WTC11 (cell line): ENCODE results near the gene LAMP5. TPM values are rescaled to one million over a fixed set of nuclear protein-coding genes. Genes with fewer than 3 reads are reported as not detected.

ENCODE experiments used
- ATAC-seq: fragments of 200-7000 bp; cut with Tn5 transposase; 2 replicates; pipeline ENCODE4 v1.10.0; 2021; ENCODE audit warnings: mild to moderate bottlenecking, moderate library complexity
- CTCF ChIA-PET: fragments of 300-600 bp; sonication (Branson Sonifier 250); formaldehyde crosslinking; loops from one replicate; lab custom pipeline; 2021; ENCODE audit warnings: antibody characterized with exemption; lab: Charles Lee
- POLR2A ChIA-PET: fragments of 350-600 bp; sonication (Branson Sonifier 250); formaldehyde crosslinking; loops from one replicate; lab custom pipeline; 2021; ENCODE audit warnings: antibody characterized with exemption; lab: Charles Lee
- DNase-seq: peaks from one replicate; pipeline ENCODE4 v3.0.0; 2021; ENCODE audit warnings: low spot score
- H3K27ac Mint-ChIP-seq: 2 replicates; pipeline ENCODE4 v1.8.0; 2021; ENCODE audit warnings: mixed read lengths
- H3K27me3 Mint-ChIP-seq: 2 replicates; pipeline ENCODE4 v1.8.0; 2021; ENCODE audit warnings: low read depth, mild to moderate bottlenecking, moderate library complexity, mixed read lengths
- H3K36me3 Mint-ChIP-seq: 2 replicates; pipeline ENCODE4 v1.8.0; 2021; ENCODE audit warnings: mixed read lengths
- H3K4me1 Mint-ChIP-seq: 2 replicates; pipeline ENCODE4 v1.8.0; 2022; ENCODE audit warnings: mixed read lengths
- H3K4me3 Mint-ChIP-seq: 2 replicates; pipeline ENCODE4 v1.8.0; 2021; ENCODE audit warnings: mild to moderate bottlenecking, moderate library complexity, mixed read lengths
- H3K9me3 Mint-ChIP-seq: 2 replicates; pipeline ENCODE4 v1.8.0; 2021; ENCODE audit warnings: mixed read lengths
- E2F4 ChIP-seq: sonication (generic); formaldehyde crosslinking; IDR thresholded peaks from 2 replicates; pipeline ENCODE4 v1.8.1; 2022; ENCODE audit warnings: low read depth, mild to moderate bottlenecking, moderate library complexity, missing genetic modification reagents, borderline replicate concordance
- ESRRA ChIP-seq: sonication (generic); formaldehyde crosslinking; IDR thresholded peaks from 2 replicates; pipeline ENCODE4 v1.8.1; 2022; ENCODE audit warnings: mild to moderate bottlenecking, missing genetic modification reagents, borderline replicate concordance
- GTF2I ChIP-seq: fragments of 250-450 bp; sonication (Bioruptor Pico); conservative IDR thresholded peaks from 2 replicates; pipeline ENCODE4 v1.4.0; 2021; ENCODE audit warnings: mild to moderate bottlenecking
- HMGA2 ChIP-seq: fragments of 250-450 bp; sonication (Bioruptor Pico); IDR thresholded peaks from 2 replicates; pipeline ENCODE4 v1.4.0; 2021; ENCODE audit warnings: mild to moderate bottlenecking, moderate library complexity
- NR1H2 ChIP-seq: sonication (generic); formaldehyde crosslinking; IDR thresholded peaks from 2 replicates; pipeline ENCODE4 v1.9.0; 2021; ENCODE audit warnings: mild to moderate bottlenecking, moderate library complexity, missing genetic modification reagents
- SMAD4 ChIP-seq: sonication (generic); formaldehyde crosslinking; IDR thresholded peaks from 2 replicates; pipeline ENCODE4 v1.8.0; 2022; ENCODE audit warnings: mild to moderate bottlenecking, missing genetic modification reagents
- ZNF138 ChIP-seq: sonication (generic); formaldehyde crosslinking; conservative IDR thresholded peaks from 2 replicates; pipeline ENCODE4 v1.8.1; 2022; ENCODE audit warnings: mild to moderate bottlenecking, moderate library complexity, missing genetic modification reagents
- ZNF416 ChIP-seq: fragments of 250-450 bp; sonication (Bioruptor Pico); IDR thresholded peaks from 2 replicates; pipeline ENCODE4 v1.9.0; 2021; ENCODE audit warnings: mild to moderate bottlenecking, inconsistent platforms
- ZNF425 ChIP-seq: fragments of 250-450 bp; sonication (Bioruptor Pico); conservative IDR thresholded peaks from 2 replicates; pipeline ENCODE4 v1.9.0; 2021; ENCODE audit warnings: mild to moderate bottlenecking
- total RNA-seq: library from RNA; stranded (reverse); gene quantifications from 3 replicates; pipeline ENCODE4 v1.2.3, GENCODE V29; 2021
- TF ChIP-seq, protein P1 (sequence below): sonication (generic); formaldehyde crosslinking; IDR thresholded peaks from 2 replicates; pipeline ENCODE4 v1.8.1; 2022; ENCODE audit warnings: missing genetic modification reagents, borderline replicate concordance
- TF ChIP-seq, protein P2 (sequence below): sonication (generic); formaldehyde crosslinking; IDR thresholded peaks from 2 replicates; pipeline ENCODE4 v1.8.1; 2023; ENCODE audit warnings: mild to moderate bottlenecking, moderate library complexity, missing genetic modification reagents
- TF ChIP-seq, protein P3 (sequence below): sonication (generic); formaldehyde crosslinking; IDR thresholded peaks from 2 replicates; pipeline ENCODE4 v1.8.1; 2022; ENCODE audit warnings: mild to moderate bottlenecking, missing genetic modification reagents, moderate library complexity, borderline replicate concordance
- TF ChIP-seq, protein P4 (sequence below): sonication (generic); formaldehyde crosslinking; IDR thresholded peaks from 2 replicates; pipeline ENCODE4 v1.8.0; 2022; ENCODE audit warnings: mild to moderate bottlenecking, missing genetic modification reagents
- TF ChIP-seq, protein P5 (sequence below): sonication (generic); formaldehyde crosslinking; IDR thresholded peaks from 2 replicates; pipeline ENCODE4 v1.8.1; 2023; ENCODE audit warnings: mild to moderate bottlenecking, missing genetic modification reagents

The LAMP5 gene
- total RNA-seq, 1 experiment from 2014 or later = 0.31 TPM

GRCh38 chr20:9499126-9499899 lies 15.1 kb upstream of the LAMP5 start:
- no peaks in the 10 kb centered on the region for H3K36me3 Mint-ChIP-seq
- POLR2A ChIA-PET = no interaction called here
- 0 out of 2 replicates have a peak, but pooled peaks cover 10% of the 10 kb centered on the region for H3K9me3 Mint-ChIP-seq
- ATAC-seq = no peak
- no peak for DNase-seq
- no peak overlapping the region for H3K27ac Mint-ChIP-seq
- H3K4me3 Mint-ChIP-seq = no peak overlapping the region
- TF ChIP-seq HMGA2 (CRISPR knock-in tag) (no peak), NR1H2 (CRISPR knock-in tag) (no peak), E2F4 (CRISPR knock-in tag) (no peak), ZNF416 (CRISPR knock-in tag) (no peak), ZNF425 (CRISPR knock-in tag) (no peak), ZNF138 (CRISPR knock-in tag) (no peak)
- TF ChIP-seq, protein P1, sequence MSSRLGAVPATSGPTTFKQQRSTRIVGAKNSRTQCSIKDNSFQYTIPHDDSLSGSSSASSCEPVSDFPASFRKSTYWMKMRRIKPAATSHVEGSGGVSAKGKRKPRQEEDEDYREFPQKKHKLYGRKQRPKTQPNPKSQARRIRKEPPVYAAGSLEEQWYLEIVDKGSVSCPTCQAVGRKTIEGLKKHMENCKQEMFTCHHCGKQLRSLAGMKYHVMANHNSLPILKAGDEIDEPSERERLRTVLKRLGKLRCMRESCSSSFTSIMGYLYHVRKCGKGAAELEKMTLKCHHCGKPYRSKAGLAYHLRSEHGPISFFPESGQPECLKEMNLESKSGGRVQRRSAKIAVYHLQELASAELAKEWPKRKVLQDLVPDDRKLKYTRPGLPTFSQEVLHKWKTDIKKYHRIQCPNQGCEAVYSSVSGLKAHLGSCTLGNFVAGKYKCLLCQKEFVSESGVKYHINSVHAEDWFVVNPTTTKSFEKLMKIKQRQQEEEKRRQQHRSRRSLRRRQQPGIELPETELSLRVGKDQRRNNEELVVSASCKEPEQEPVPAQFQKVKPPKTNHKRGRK = no peak
- TF ChIP-seq, protein P2, sequence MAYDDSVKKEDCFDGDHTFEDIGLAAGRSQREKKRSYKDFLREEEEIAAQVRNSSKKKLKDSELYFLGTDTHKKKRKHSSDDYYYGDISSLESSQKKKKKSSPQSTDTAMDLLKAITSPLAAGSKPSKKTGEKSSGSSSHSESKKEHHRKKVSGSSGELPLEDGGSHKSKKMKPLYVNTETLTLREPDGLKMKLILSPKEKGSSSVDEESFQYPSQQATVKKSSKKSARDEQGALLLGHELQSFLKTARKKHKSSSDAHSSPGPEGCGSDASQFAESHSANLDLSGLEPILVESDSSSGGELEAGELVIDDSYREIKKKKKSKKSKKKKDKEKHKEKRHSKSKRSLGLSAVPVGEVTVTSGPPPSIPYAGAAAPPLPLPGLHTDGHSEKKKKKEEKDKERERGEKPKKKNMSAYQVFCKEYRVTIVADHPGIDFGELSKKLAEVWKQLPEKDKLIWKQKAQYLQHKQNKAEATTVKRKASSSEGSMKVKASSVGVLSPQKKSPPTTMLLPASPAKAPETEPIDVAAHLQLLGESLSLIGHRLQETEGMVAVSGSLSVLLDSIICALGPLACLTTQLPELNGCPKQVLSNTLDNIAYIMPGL (CRISPR knock-in tag) = no peak
- peaks cover 6% of the 10 kb centered on the region for H3K4me1 Mint-ChIP-seq
- H3K27me3 Mint-ChIP-seq = peaks cover 24% of the 10 kb centered on the region
- CTCF ChIA-PET = interaction anchor here (0.9 to 1.4 kb wide), 3 partner anchors 31 to 111 kb away, joined by 3 to 5 read pairs (median 3); no protein-coding TSS in a partner anchor

GRCh38 chr20:9500121-9500520 lies 14.3 kb upstream of the LAMP5 start:
- CTCF ChIA-PET = interaction anchor here (1.4 kb wide), 1 partner anchor 92 kb away, joined by 3 read pairs; no protein-coding TSS in a partner anchor
- no peak for TF ChIP-seq ESRRA (CRISPR knock-in tag)
- TF ChIP-seq, protein P3, sequence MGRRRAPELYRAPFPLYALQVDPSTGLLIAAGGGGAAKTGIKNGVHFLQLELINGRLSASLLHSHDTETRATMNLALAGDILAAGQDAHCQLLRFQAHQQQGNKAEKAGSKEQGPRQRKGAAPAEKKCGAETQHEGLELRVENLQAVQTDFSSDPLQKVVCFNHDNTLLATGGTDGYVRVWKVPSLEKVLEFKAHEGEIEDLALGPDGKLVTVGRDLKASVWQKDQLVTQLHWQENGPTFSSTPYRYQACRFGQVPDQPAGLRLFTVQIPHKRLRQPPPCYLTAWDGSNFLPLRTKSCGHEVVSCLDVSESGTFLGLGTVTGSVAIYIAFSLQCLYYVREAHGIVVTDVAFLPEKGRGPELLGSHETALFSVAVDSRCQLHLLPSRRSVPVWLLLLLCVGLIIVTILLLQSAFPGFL = no peak
- TF ChIP-seq, all 79 proteins: peak for 0
- Mint-ChIP-seq H3K4me3 (no peak overlapping the region), H3K27me3 (peaks cover 30% of the 10 kb centered on the region), H3K4me1 (peaks cover 6% of the 10 kb centered on the region), H3K27ac (no peak overlapping the region), H3K36me3 (no peaks in the 10 kb centered on the region), H3K9me3 (0 out of 2 replicates have a peak, but pooled peaks cover 6% of the 10 kb centered on the region)
- DNase-seq = no peak
- POLR2A ChIA-PET = no interaction called here
- ATAC-seq = no peak

- Mint-ChIP-seq H3K4me3 (no peak overlapping the region), H3K36me3 (no peaks in the 10 kb centered on the region), H3K27ac (no peak overlapping the region), H3K4me1 (peaks cover 13% of the 10 kb centered on the region), H3K9me3 (no peaks in the 10 kb centered on the region), H3K27me3 (peaks cover 41% of the 10 kb centered on the region)
- ATAC-seq (no peak), DNase-seq (no peak)
- ChIA-PET POLR2A (no interaction called here), CTCF (interaction anchor here (1.3 kb wide), 1 partner anchor 33 kb away, joined by 3 read pairs; no protein-coding TSS in a partner anchor)
- TF ChIP-seq ZNF138 (CRISPR knock-in tag) = no peak
- TF ChIP-seq, protein P4, sequence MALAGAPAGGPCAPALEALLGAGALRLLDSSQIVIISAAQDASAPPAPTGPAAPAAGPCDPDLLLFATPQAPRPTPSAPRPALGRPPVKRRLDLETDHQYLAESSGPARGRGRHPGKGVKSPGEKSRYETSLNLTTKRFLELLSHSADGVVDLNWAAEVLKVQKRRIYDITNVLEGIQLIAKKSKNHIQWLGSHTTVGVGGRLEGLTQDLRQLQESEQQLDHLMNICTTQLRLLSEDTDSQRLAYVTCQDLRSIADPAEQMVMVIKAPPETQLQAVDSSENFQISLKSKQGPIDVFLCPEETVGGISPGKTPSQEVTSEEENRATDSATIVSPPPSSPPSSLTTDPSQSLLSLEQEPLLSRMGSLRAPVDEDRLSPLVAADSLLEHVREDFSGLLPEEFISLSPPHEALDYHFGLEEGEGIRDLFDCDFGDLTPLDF (CRISPR knock-in tag) = no peak
- TF ChIP-seq, protein P5, sequence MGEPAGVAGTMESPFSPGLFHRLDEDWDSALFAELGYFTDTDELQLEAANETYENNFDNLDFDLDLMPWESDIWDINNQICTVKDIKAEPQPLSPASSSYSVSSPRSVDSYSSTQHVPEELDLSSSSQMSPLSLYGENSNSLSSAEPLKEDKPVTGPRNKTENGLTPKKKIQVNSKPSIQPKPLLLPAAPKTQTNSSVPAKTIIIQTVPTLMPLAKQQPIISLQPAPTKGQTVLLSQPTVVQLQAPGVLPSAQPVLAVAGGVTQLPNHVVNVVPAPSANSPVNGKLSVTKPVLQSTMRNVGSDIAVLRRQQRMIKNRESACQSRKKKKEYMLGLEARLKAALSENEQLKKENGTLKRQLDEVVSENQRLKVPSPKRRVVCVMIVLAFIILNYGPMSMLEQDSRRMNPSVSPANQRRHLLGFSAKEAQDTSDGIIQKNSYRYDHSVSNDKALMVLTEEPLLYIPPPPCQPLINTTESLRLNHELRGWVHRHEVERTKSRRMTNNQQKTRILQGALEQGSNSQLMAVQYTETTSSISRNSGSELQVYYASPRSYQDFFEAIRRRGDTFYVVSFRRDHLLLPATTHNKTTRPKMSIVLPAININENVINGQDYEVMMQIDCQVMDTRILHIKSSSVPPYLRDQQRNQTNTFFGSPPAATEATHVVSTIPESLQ (CRISPR knock-in tag) = no peak
- TF ChIP-seq SMAD4 = no peak
- TF ChIP-seq, protein P2 (CRISPR knock-in tag) = no peak
- TF ChIP-seq ZNF416 (CRISPR knock-in tag) = no peak
- TF ChIP-seq GTF2I (CRISPR knock-in tag) = no peak
Observed at GRCh38 chr20:9501473-9501872, 12.9 kb upstream of the LAMP5 start.
